GM12878 (cell line): Measurements from ENCODE around the gene FAM184B. TPM values are rescaled to one million over a fixed set of nuclear protein-coding genes. Genes with fewer than 3 reads are reported as not detected.

Experiments
- ATAC-seq: fragments of 200-7000 bp; cut with Tn5 transposase; 3 replicates; pipeline ENCODE4 v1.9.1; 2020; ENCODE audit warnings: mild to moderate bottlenecking, moderate library complexity
- BruUV-seq: library from RNA; stranded (reverse); fragments of 400-500 nt; replicated peaks from 2 replicates; lab custom pipeline; 2021; lab: Mats Ljungman, UMichigan
- CTCF ChIA-PET: fragments of 300-600 bp; sonication (Branson Sonifier 250); formaldehyde crosslinking; extraction: SDS; loops from one replicate; lab custom pipeline; 2021; ENCODE audit warnings: inconsistent platforms; lab: Yijun Ruan, JAX
- POLR2A ChIA-PET: fragments of 350-600 bp; formaldehyde crosslinking; extraction: SDS; loops from one replicate; lab custom pipeline; 2021; ENCODE audit warnings: inconsistent platforms; lab: Charles Lee
- RAD21 ChIA-PET: fragments of 300-600 bp; sonication (Branson Sonifier 250); formaldehyde crosslinking; loops from one replicate; lab custom pipeline; 2023; ENCODE audit warnings: antibody characterized with exemption; ENCODE audit not compliant: unreplicated experiment; lab: Charles Lee
- SMC1A ChIA-PET: fragments of 300-600 bp; sonication (Branson Sonifier 250); formaldehyde crosslinking; loops from one replicate; lab custom pipeline; 2023; ENCODE audit not compliant: unreplicated experiment, uncharacterized antibody; lab: Charles Lee
- DNase-seq: peaks from one replicate; pipeline ENCODE4 v3.0.0-alpha.2; 2011; ENCODE audit warnings: low read depth, low spot score
- FAIRE-seq: peaks from 3 replicates; lab custom pipeline; 2011; peaks lifted over from hg19 to GRCh38; lab: Jason Lieb, UNC
- H2AFZ ChIP-seq: 2 replicates; pipeline ENCODE4 v1.6.0; 2011; ENCODE audit warnings: low read depth, low read length, control low read depth; ENCODE audit not compliant: control insufficient read depth
- H3K27ac ChIP-seq: 2 replicates; pipeline ENCODE4 v1.5.1; 2011; ENCODE audit warnings: control low read depth; ENCODE audit not compliant: control insufficient read depth, insufficient read depth
- H3K27me3 ChIP-seq, 2 experiments: replicated peaks in 1 of 2; 2 replicates each; pipeline versions ENCODE4 v1.6.0 to v1.6.1; 2011; ENCODE audit warnings: low read length in 1 of 2; ENCODE audit not compliant: control insufficient read depth in 2 of 2, insufficient read depth in 2 of 2
- H3K36me3 ChIP-seq, 2 experiments: 2 replicates each; pipeline ENCODE4 v1.5.1; 2011; ENCODE audit warnings: low read length in 1 of 2; ENCODE audit not compliant: control insufficient read depth in 2 of 2, insufficient read depth in 2 of 2
- H3K4me1 ChIP-seq: 2 replicates; pipeline ENCODE4 v1.6.1; 2011; ENCODE audit warnings: mild to moderate bottlenecking, low read length, moderate library complexity, mixed read lengths; ENCODE audit not compliant: control insufficient read depth, insufficient read depth
- H3K4me2 ChIP-seq: 2 replicates; pipeline ENCODE4 v1.6.0; 2011; ENCODE audit warnings: control low read depth; ENCODE audit not compliant: control insufficient read depth, insufficient read depth
- H3K4me3 ChIP-seq: fragments of 200-600 bp; sonication (generic); 2 replicates; pipeline ENCODE4 v1.5.1; 2016
- H3K79me2 ChIP-seq: 2 replicates; pipeline ENCODE4 v1.6.0; 2011; ENCODE audit warnings: low read length; ENCODE audit not compliant: control insufficient read depth, insufficient read depth
- H3K9ac ChIP-seq: 2 replicates; pipeline ENCODE4 v1.8.0; 2011; ENCODE audit warnings: low read length, control low read depth, mixed read lengths; ENCODE audit not compliant: control insufficient read depth, insufficient read depth
- H3K9me3 ChIP-seq: replicated peaks from 3 replicates; pipeline ENCODE4 v1.5.1; 2011; ENCODE audit warnings: mild to moderate bottlenecking, low read length; ENCODE audit not compliant: control insufficient read depth, insufficient read depth
- H4K20me1 ChIP-seq: 2 replicates; pipeline ENCODE4 v1.6.0; 2011; ENCODE audit not compliant: control insufficient read depth, insufficient read depth
- BCL11A ChIP-seq: IDR thresholded peaks from 2 replicates; pipeline ENCODE4 v1.6.1; 2011; ENCODE audit warnings: low read depth, low read length
- BHLHE40 ChIP-seq, 2 experiments: fragments of 450-650 bp in 1 of 2; IDR thresholded peaks; 2 replicates each; pipeline ENCODE4 v1.6.1; 2011 to 2017; ENCODE audit warnings: low read depth in 2 of 2, borderline replicate concordance in 1 of 2, improper control_type of control experiment in 1 of 2, low read length in 1 of 2, mild to moderate bottlenecking in 1 of 2
- ETV6 ChIP-seq, 2 experiments: fragments of 450-650 bp in 1 of 2; IDR thresholded peaks in 1 of 2; conservative IDR thresholded peaks in 1 of 2; 2 replicates each; pipeline ENCODE4 v1.6.1; 2014; ENCODE audit warnings: antibody characterized with exemption in 1 of 2, borderline replicate concordance in 1 of 2, low read depth in 1 of 2, mild to moderate bottlenecking in 1 of 2, moderate library complexity in 1 of 2
- FOXK2 ChIP-seq: fragments of 450-650 bp; IDR thresholded peaks from 2 replicates; pipeline ENCODE4 v1.6.1; 2017; ENCODE audit warnings: mild to moderate bottlenecking, moderate library complexity
- NFYA ChIP-seq: IDR thresholded peaks from 2 replicates; pipeline ENCODE4 v1.6.1; 2011; ENCODE audit warnings: low read depth, mild to moderate bottlenecking, low read length, improper control_type of control experiment, borderline replicate concordance
- NR2C1 ChIP-seq: fragments of 450-650 bp; IDR thresholded peaks from 2 replicates; pipeline ENCODE4 v1.6.1; 2017; ENCODE audit warnings: antibody characterized with exemption, mild to moderate bottlenecking, moderate library complexity
- SP1 ChIP-seq: IDR thresholded peaks from one replicate; pipeline ENCODE4 v1.6.1; 2011; ENCODE audit warnings: low read depth, low read length
- WGBS: methylation state at CpG from one replicate; pipeline ENCODE4 v1.1.6; 2016; ENCODE audit warnings: low lambda C conversion rate; ENCODE audit not compliant: insufficient replicate concordance, insufficient coverage; ENCODE audit errors: missing lambda C conversion rate; 5-methylcytosine and 5-hydroxymethylcytosine counted together
- in situ Hi-C: fragments of 300-500 bp; cut with MboI; formaldehyde crosslinking; loops from 9 replicates; pipeline ENCODE4 v1.14.3; 2018; ENCODE audit warnings: mixed read lengths
- intact Hi-C: fragments of 100-400 bp; cut with micrococcal nuclease; formaldehyde crosslinking; loops from one replicate; pipeline ENCODE4 v1.14.2; 2022; ENCODE audit not compliant: unreplicated experiment
- polyA plus RNA-seq, 11 experiments: library from polyadenylated mRNA; depleted of rRNA in 4 of 11; unstranded in 6 of 11; stranded (reverse) in 5 of 11; fragments of >200 nt; fragmentation: Nextera tagmentation in 4 of 11; fragmentation: Illumina TruSeq in 1 of 11; extraction: Ambion mirVana in 4 of 11; extraction: Trizol in 1 of 11; gene quantifications; 1 replicate in 1 of 11; 2 replicates in 10 of 11; pipeline versions ENCODE4 v1.2.1 to v1.2.3, GENCODE V29; 2011 to 2016; ENCODE audit warnings: inconsistent platforms in 2 of 11, missing spikeins in 2 of 11, low read depth in 1 of 11
- total RNA-seq, 4 experiments: library from RNA; depleted of rRNA in 3 of 4; stranded (reverse); fragments of >200 nt in 3 of 4; fragmentation: Illumina TruSeq in 1 of 4; extraction: Trizol in 1 of 4; gene quantifications; 2 replicates each; pipeline versions ENCODE4 v1.2.1 to v1.2.3, GENCODE V29; 2013 to 2021
- TF ChIP-seq, protein P1 (sequence below): IDR thresholded peaks from 2 replicates; pipeline ENCODE4 v1.6.1; 2011; ENCODE audit warnings: low read depth, mild to moderate bottlenecking, low read length, moderate library complexity, borderline replicate concordance; ENCODE audit errors: extremely low read depth

FAM184B gene
- total and polyA plus RNA-seq, 10 of the 15 experiments (the other 5 are each of a cell fraction or from before 2014, with no cell fraction given) = under 0.01 TPM; not detected in 9

DNA sequence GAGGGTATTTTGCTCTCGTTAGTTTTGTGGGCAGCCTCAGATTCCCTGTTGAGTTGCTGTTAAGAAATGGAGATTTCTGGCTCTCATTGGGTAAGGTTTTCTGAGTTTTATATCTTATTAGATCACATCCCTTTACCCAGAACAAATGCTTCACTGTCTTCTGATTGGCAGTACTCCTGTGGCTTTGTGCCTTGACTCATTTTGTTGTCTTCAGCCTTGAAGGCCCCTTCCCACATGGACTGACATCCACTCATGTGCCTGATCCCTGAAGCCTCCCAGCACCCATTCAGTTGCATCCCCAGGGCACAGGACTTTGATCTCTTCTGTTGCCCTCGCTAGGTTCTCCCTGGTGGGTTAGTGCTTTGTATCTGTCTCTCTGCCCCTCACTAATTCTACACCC lies 156.6 kb downstream of the FAM184B start (continued):
- no peak for TF ChIP-seq ETV6 (conservative IDR thresholded peaks at IDR 0.05 in 1 of 2, IDR thresholded peaks at IDR 0.05 in 1 of 2; ENCODE audit: borderline replicate concordance in 1 of 2, low read depth in 1 of 2)
- TF ChIP-seq FOXK2 = no peak
- TF ChIP-seq BCL11A = no peak

DNA sequence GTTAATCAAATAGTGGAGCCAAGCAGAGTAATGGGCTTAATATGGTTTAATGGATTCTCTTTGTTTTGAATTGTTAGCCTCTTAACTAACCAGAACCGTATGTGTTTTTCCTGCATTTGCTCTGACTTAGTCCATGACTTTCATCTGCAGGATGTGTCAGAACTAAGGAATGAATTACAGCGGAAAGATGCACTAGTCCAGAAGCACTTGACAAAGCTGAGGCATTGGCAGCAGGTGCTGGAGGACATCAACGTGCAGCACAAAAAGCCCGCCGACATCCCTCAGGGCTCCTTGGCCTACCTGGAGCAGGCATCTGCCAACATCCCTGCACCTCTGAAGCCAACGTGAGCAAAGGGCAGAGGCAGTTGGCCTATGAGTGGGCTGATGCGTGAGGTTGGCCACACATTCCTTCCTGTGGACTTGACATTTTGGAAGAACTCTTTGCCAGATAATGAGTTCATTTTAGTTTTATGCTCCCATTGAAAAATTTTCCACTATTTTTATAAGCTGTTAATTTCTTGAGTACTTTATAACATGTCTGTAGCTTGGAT lies 157.9 kb downstream of the FAM184B start:
- H3K27me3 ChIP-seq = no peaks in the 10 kb centered on the region
- peaks cover 20 to 28% of the 10 kb centered on the region in 2 experiments for H3K36me3 ChIP-seq
- H3K4me1 ChIP-seq = no peaks in the 10 kb centered on the region
- intact Hi-C loops = no loop called here
- ATAC-seq = no peak
- peaks cover 8% of the 10 kb centered on the region; the same call in 1 of the 2 replicates for H4K20me1 ChIP-seq
- H3K79me2 ChIP-seq = peaks cover 10% of the 10 kb centered on the region
- no peak overlapping the region for H3K4me2 ChIP-seq
- no peak for FAIRE-seq
- DNase-seq = no peak
- CTCF ChIA-PET = no interaction called here
- no peak overlapping the region for H2AFZ ChIP-seq
- SMC1A ChIA-PET = interaction anchor here (1.0 kb wide), 1 partner anchor 17 kb away, joined by 3 read pairs; no protein-coding TSS in a partner anchor
- BruUV-seq = no TSS peak
- in situ Hi-C loops = no loop called here
- 97% methylated on average over 7 of the region's 7 CpGs for WGBS
- no peaks in the 10 kb centered on the region for H3K9me3 ChIP-seq
- POLR2A ChIA-PET = no interaction called here
- RAD21 ChIA-PET = no interaction called here
- H3K9ac ChIP-seq = no peak overlapping the region
- H3K27ac ChIP-seq = no peak overlapping the region
- no peak overlapping the region for H3K4me3 ChIP-seq
- TF ChIP-seq NFYA (no peak), BHLHE40 (IDR thresholded peaks at IDR 0.05; ENCODE audit: borderline replicate concordance in 1 of 2, low read depth in 2 of 2, low read length in 1 of 2) (no peak), NR2C1 (no peak), SP1 (no peak)
- TF ChIP-seq, protein P1, sequence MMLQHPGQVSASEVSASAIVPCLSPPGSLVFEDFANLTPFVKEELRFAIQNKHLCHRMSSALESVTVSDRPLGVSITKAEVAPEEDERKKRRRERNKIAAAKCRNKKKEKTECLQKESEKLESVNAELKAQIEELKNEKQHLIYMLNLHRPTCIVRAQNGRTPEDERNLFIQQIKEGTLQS = no peak
